Urinary bladder (tissue), 4 donors: ENCODE measurements around the gene ACAN. TPM values are rescaled to one million over a fixed set of nuclear protein-coding genes. Genes with fewer than 3 reads are reported as not detected.

Source experiments
- DNase-seq: peaks from one replicate; pipeline ENCODE4 v3.0.0-alpha.2; 2015; ENCODE audit errors: extremely low spot score
- H3K27ac ChIP-seq: one replicate; pipeline ENCODE4 v1.5.1; 2013; ENCODE audit warnings: low read depth, mild to moderate bottlenecking, moderate library complexity
- H3K36me3 ChIP-seq: one replicate; pipeline ENCODE4 v1.6.1; 2013; ENCODE audit warnings: mild to moderate bottlenecking, moderate library complexity; ENCODE audit not compliant: insufficient read depth
- H3K4me1 ChIP-seq: one replicate; pipeline ENCODE4 v1.6.1; 2013; ENCODE audit warnings: mild to moderate bottlenecking, moderate library complexity; ENCODE audit not compliant: insufficient read depth
- H3K4me3 ChIP-seq: one replicate; pipeline ENCODE4 v1.5.1; 2013; ENCODE audit warnings: low read depth, low read length
- WGBS: extraction: QIAGEN DNeasy Blood & Tissue Kit; methylation state at CpG from one replicate; pipeline ENCODE4 v1.1.7; 2013; 5-methylcytosine and 5-hydroxymethylcytosine counted together
- polyA plus RNA-seq: library from polyadenylated mRNA; stranded (reverse); fragments of 200-250 nt; gene quantifications from one replicate; pipeline ENCODE4 v1.2.3, GENCODE V29; 2013
- total RNA-seq: library from RNA; depleted of rRNA; stranded (reverse); fragments of >200 nt; gene quantifications from one replicate; pipeline ENCODE4 v1.2.3, GENCODE V29; 2014
- donor health status: healthy with polysubstance abuse.
- donor health status: healthy.

ACAN gene
- total and polyA plus RNA-seq, 2 donors = 0.71 to 5.0 TPM

GRCh38 chr15:88898736-88899135 is 95.5 kb downstream of the ACAN start:
- H3K27ac ChIP-seq = no peak overlapping the region

GRCh38 chr15:88899251-88899650 is 96.0 kb downstream of the ACAN start:
- Histone ChIP-seq H3K36me3 (no peaks in the 10 kb centered on the region), H3K27ac (no peak overlapping the region), H3K4me3 (no peak overlapping the region), H3K4me1 (peaks cover 3% of the 10 kb centered on the region)
- 94% methylated on average over 9 of the region's 9 CpGs for WGBS
- DNase-seq = no peak

More at GRCh38 chr15:88898736-88899135, 95.5 kb downstream of the ACAN start:
- 93% methylated on average over 15 of the region's 15 CpGs for WGBS
- Histone ChIP-seq H3K4me1 (peaks cover 3% of the 10 kb centered on the region), H3K4me3 (no peak overlapping the region), H3K36me3 (no peaks in the 10 kb centered on the region)
- no peak for DNase-seq

GRCh38 chr15:88900309-88900981 is 97.2 kb downstream of the ACAN start:
- H3K4me3 ChIP-seq = no peak overlapping the region
- H3K36me3 ChIP-seq = no peaks in the 10 kb centered on the region
- H3K4me1 ChIP-seq = peaks cover 3% of the 10 kb centered on the region
- DNase-seq = no peak
- 90% methylated on average over 12 of the region's 12 CpGs for WGBS
- H3K27ac ChIP-seq = no peak overlapping the region

GRCh38 chr15:88900982-88901418 is 97.8 kb downstream of the ACAN start:
- Histone ChIP-seq H3K27ac (no peak overlapping the region), H3K4me1 (peaks cover 3% of the 10 kb centered on the region), H3K36me3 (no peaks in the 10 kb centered on the region), H3K4me3 (no peak overlapping the region)
- 92% methylated on average over 5 of the region's 5 CpGs for WGBS
- no peak for DNase-seq

- no peaks in the 10 kb centered on the region for H3K36me3 ChIP-seq
- H3K4me1 ChIP-seq = peaks cover 3% of the 10 kb centered on the region
- H3K27ac ChIP-seq = no peak overlapping the region
- H3K4me3 ChIP-seq = no peak overlapping the region
- 93% methylated on average over 15 of the region's 15 CpGs for WGBS
- DNase-seq = no peak
Observed at GRCh38 chr15:88901508-88902220, 98.4 kb downstream of the ACAN start.

- 90% methylated on average over 6 of the region's 6 CpGs for WGBS
Observed at GRCh38 chr15:88902221-88902835, 99.1 kb downstream of the ACAN start.

GRCh38 chr15:88902846-88903245 is 99.6 kb downstream of the ACAN start:
- H3K4me3 ChIP-seq = no peak overlapping the region
- H3K27ac ChIP-seq = no peak overlapping the region
- no peak for DNase-seq
- H3K36me3 ChIP-seq = no peaks in the 10 kb centered on the region
- 71% methylated on average over 2 of the region's 2 CpGs for whole genome bisulfite sequencing
- no peaks in the 10 kb centered on the region for H3K4me1 ChIP-seq

More at GRCh38 chr15:88902221-88902835, 99.1 kb downstream of the ACAN start:
- Histone ChIP-seq H3K4me1 (peaks cover 2% of the 10 kb centered on the region), H3K27ac (no peak overlapping the region), H3K4me3 (no peak overlapping the region), H3K36me3 (no peaks in the 10 kb centered on the region)
- no peak for DNase-seq

GRCh38 chr15:88904257-88904623 is 101.0 kb downstream of the ACAN start:
- Histone ChIP-seq H3K36me3 (no peaks in the 10 kb centered on the region), H3K4me3 (no peak overlapping the region), H3K4me1 (no peaks in the 10 kb centered on the region), H3K27ac (no peak overlapping the region)
- WGBS = 89% methylated on average over 2 of the region's 2 CpGs
- DNase-seq = no peak

GRCh38 chr15:88904624-88905327 is 101.5 kb downstream of the ACAN start:
- H3K4me3 ChIP-seq = no peak overlapping the region
- H3K27ac ChIP-seq = no peak overlapping the region
- H3K36me3 ChIP-seq = no peaks in the 10 kb centered on the region
- DNase-seq = no peak
- WGBS = 22% methylated on average over 10 of the region's 10 CpGs
- no peaks in the 10 kb centered on the region for H3K4me1 ChIP-seq

- Histone ChIP-seq H3K4me1 (no peaks in the 10 kb centered on the region), H3K36me3 (no peaks in the 10 kb centered on the region), H3K27ac (no peak overlapping the region), H3K4me3 (no peak overlapping the region)
- 90% methylated on average over 11 of the region's 11 CpGs for WGBS
- no peak for DNase-seq
Observed at GRCh38 chr15:88905576-88905975, 102.3 kb downstream of the ACAN start.

GRCh38 chr15:88906130-88906529 is 102.9 kb downstream of the ACAN start:
- no peak overlapping the region for H3K27ac ChIP-seq
- no peaks in the 10 kb centered on the region for H3K36me3 ChIP-seq
- 98% methylated on average over 1 of the region's 1 CpG for whole genome bisulfite sequencing

GRCh38 chr15:88906551-88906950 is 103.3 kb downstream of the ACAN start:
- Histone ChIP-seq H3K36me3 (no peaks in the 10 kb centered on the region), H3K4me1 (no peaks in the 10 kb centered on the region), H3K27ac (no peak overlapping the region), H3K4me3 (no peak overlapping the region)
- WGBS = 98% methylated on average over 7 of the region's 7 CpGs
- no peak for DNase-seq

More at GRCh38 chr15:88906130-88906529, 102.9 kb downstream of the ACAN start:
- no peak overlapping the region for H3K4me3 ChIP-seq
- DNase-seq = no peak
- no peaks in the 10 kb centered on the region for H3K4me1 ChIP-seq

- H3K4me1 ChIP-seq = no peaks in the 10 kb centered on the region
- no peak overlapping the region for H3K4me3 ChIP-seq
- 87% methylated on average over 14 of the region's 14 CpGs for WGBS
- no peak overlapping the region for H3K27ac ChIP-seq
- no peaks in the 10 kb centered on the region for H3K36me3 ChIP-seq
- no peak for DNase-seq
Observed at GRCh38 chr15:88907111-88907510, 103.9 kb downstream of the ACAN start.
